GM12873 (cell line): ENCODE results near the gene TRMT2A.

ENCODE experiments used
- CTCF ChIP-seq: IDR thresholded peaks from 2 replicates; pipeline ENCODE4 v1.5.1; 2012; ENCODE audit warnings: low read depth, mild to moderate bottlenecking, moderate library complexity, low read length, control low read depth; ENCODE audit not compliant: insufficient read depth; ENCODE audit errors: missing control alignments

Gene TRMT2A

GRCh38 chr22:20153945-20154344 is 36.9 kb upstream of the TRMT2A start:
- TF ChIP-seq CTCF, result no peak

- no peak for TF ChIP-seq CTCF
These were observed 35.5 kb upstream of the TRMT2A start for GRCh38 chr22:20152464-20152890.

GRCh38 chr22:20151276-20151588 is 34.2 kb upstream of the TRMT2A start:
- no peak for TF ChIP-seq CTCF

- no peak for TF ChIP-seq CTCF
These were observed 33.6 kb upstream of the TRMT2A start, which contains the start of gene CCDC188 for GRCh38 chr22:20150381-20151275. Gene CCDC188 (minus strand): TSS chr22:20151055. CDS start chr22:20150986, 69 bp downstream.

GRCh38 chr22:20149257-20150250 is 32.5 kb upstream of the TRMT2A start:
- no peak for TF ChIP-seq CTCF

GRCh38 chr22:20148414-20148813 is 31.4 kb upstream of the TRMT2A start:
- TF ChIP-seq CTCF, result no peak

GRCh38 chr22:20147237-20147988 is 30.4 kb upstream of the TRMT2A start:
- no peak for TF ChIP-seq CTCF
